ENCODE measurements around the gene SLC25A40. TPM values are rescaled to one million over a fixed set of nuclear protein-coding genes. Genes with fewer than 3 reads are reported as not detected.

The SLC25A40 gene
- total and polyA plus RNA-seq, 7 donors: 3.1 to 11.2 (median 5.8) TPM

- intact Hi-C loops (cut with DNase I): no loop called here
- Histone ChIP-seq H3K4me3 (no peak overlapping the region), H3K36me3 (ENCODE audit: insufficient read depth in 1 of 2, low read depth in 1 of 2) (no peaks in the 10 kb centered on the region), H3K4me1 (no peaks in the 10 kb centered on the region), H3K27me3 (ENCODE audit: insufficient read depth in 3 of 3, low read length in 2 of 3) (no peaks in the 10 kb centered on the region), H3K9me3 (no peaks in the 10 kb centered on the region), H3K27ac (no peak overlapping the region)
- TF ChIP-seq CTCF (IDR thresholded peaks at IDR 0.05): no peak
- DNase-seq: no peak
- no peak for ATAC-seq
Observed at GRCh38 chr7:87818336-87818735, 57.8 kb downstream of the SLC25A40 start.

DNA sequence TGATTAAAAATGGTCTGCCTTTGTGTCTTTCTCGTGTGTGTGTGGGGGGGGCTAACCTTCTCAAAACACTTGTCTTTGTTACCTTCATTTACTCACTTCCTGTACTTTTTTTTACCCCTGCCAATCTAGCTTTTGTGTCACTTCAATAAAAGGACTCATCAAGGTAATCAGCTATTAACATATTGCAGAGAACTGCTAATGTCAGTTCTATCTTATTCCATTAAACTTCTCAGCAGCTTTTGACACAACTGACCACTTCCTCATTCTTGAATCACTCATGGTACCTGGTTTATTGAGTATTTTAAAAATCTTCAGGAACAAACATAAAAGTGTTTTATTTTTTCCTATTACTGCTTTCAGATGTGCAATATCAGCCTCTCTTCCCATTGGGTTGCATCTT, 59.8 kb downstream of the SLC25A40 start:
- H3K9me3 ChIP-seq: no peaks in the 10 kb centered on the region
- no peaks in the 10 kb centered on the region for H3K27me3 ChIP-seq (ENCODE audit: insufficient read depth in 3 of 3, low read length in 2 of 3)
- WGBS, 3 donors: 38 to 51% (median 42%) methylated on average over 1 of the region's 1 CpG
- ATAC-seq: no peak
- no peak for DNase-seq
- no peak overlapping the region for H3K27ac ChIP-seq
- H3K4me1 ChIP-seq: no peaks in the 10 kb centered on the region
- H3K4me3 ChIP-seq: no peak overlapping the region
- intact Hi-C loops (cut with DNase I): no loop called here
- no peak for TF ChIP-seq CTCF (IDR thresholded peaks at IDR 0.05)
- no peaks in the 10 kb centered on the region for H3K36me3 ChIP-seq (ENCODE audit: insufficient read depth in 1 of 2, low read depth in 1 of 2)

- Histone ChIP-seq H3K27me3 (ENCODE audit: insufficient read depth in 3 of 3, low read length in 2 of 3) (no peaks in the 10 kb centered on the region), H3K4me3 (no peak overlapping the region), H3K36me3 (ENCODE audit: insufficient read depth in 1 of 2, low read depth in 1 of 2) (no peaks in the 10 kb centered on the region), H3K9me3 (no peaks in the 10 kb centered on the region), H3K27ac (no peak overlapping the region), H3K4me1 (no peaks in the 10 kb centered on the region)
- intact Hi-C loops (cut with DNase I): no loop called here
- no peak for DNase-seq
- no peak for ATAC-seq
- TF ChIP-seq CTCF (IDR thresholded peaks at IDR 0.05): no peak
- WGBS, 3 donors: 39 to 45% (median 44%) methylated on average over 2 of the region's 2 CpGs
Observed at GRCh38 chr7:87810726-87811125, 65.4 kb downstream of the SLC25A40 start.

DNA sequence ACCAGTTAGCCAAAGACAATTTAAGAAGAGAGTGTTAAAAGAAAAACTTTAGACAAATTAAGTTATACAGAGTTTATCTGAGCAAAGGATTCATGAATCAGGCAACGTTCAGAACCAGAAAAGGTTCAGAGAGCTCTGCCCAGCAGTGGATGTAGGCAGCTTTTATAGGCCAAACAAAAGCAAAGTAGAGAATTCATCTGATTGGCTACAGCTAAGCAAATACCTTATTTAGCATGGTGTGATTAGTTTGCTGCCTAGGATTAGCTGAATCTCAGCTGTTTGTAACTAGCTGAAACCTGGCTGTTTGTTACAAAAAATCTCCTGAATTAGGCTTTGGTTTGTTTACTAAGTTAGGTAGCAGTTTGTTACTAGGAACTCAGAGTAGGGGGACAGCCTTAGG, 66.0 kb downstream of the SLC25A40 start:
- no peak overlapping the region for H3K27ac ChIP-seq
- DNase-seq: no peak
- no peak overlapping the region for H3K4me3 ChIP-seq
- no peak for TF ChIP-seq CTCF (IDR thresholded peaks at IDR 0.05)
- H3K4me1 ChIP-seq: no peaks in the 10 kb centered on the region
- H3K9me3 ChIP-seq: no peaks in the 10 kb centered on the region
- ATAC-seq: no peak
- intact Hi-C loops (cut with DNase I): no loop called here
- no peaks in the 10 kb centered on the region for H3K36me3 ChIP-seq (ENCODE audit: insufficient read depth in 1 of 2, low read depth in 1 of 2)
- no peaks in the 10 kb centered on the region for H3K27me3 ChIP-seq (ENCODE audit: insufficient read depth in 3 of 3, low read length in 2 of 3)
- 15 to 26% (median 22%) methylated on average over 1 of the region's 1 CpG for WGBS, 3 donors

GRCh38 chr7:87806150-87806549, 70.0 kb downstream of the SLC25A40 start:
- Histone ChIP-seq H3K4me1 (no peaks in the 10 kb centered on the region), H3K9me3 (no peaks in the 10 kb centered on the region), H3K27ac (no peak overlapping the region), H3K36me3 (ENCODE audit: insufficient read depth in 1 of 2, low read depth in 1 of 2) (no peaks in the 10 kb centered on the region), H3K4me3 (no peak overlapping the region), H3K27me3 (ENCODE audit: insufficient read depth in 3 of 3, low read length in 2 of 3) (no peaks in the 10 kb centered on the region)
- intact Hi-C loops (cut with DNase I): no loop called here
- DNase-seq: no peak
- no peak for TF ChIP-seq CTCF (IDR thresholded peaks at IDR 0.05)
- no peak for ATAC-seq

Measured in psoas muscle (tissue), 8 donors.